GM21360 (cell line): ENCODE measurements around the gene KBTBD2.
A peak's percentile ranks its signal among the peaks of the same experiment; 100 is the strongest.
"Not testable (repeated sequence)": the region's sequence is repeated elsewhere in the genome, so short reads cannot be mapped to it uniquely, and the experiment has no call there.

Experiments
- ATAC-seq: cut with Tn5 transposase; IDR thresholded peaks from one replicate; pipeline ENCODE4 v1.9.1; 2021; ENCODE audit warnings: mild to moderate bottlenecking, moderate library complexity; ENCODE audit not compliant: unreplicated experiment

Gene KBTBD2

GRCh38 chr7:32891043-32891799 lies at the start of gene KBTBD2:
Gene KBTBD2, minus strand, starts transcription at chr7:32891760. Its CDS starts 12,156 bp downstream, at chr7:32879604.
- ATAC-seq: peak; percentile 69

- ATAC-seq: no peak
Observed at GRCh38 chr7:32941181-32941580, 49.6 kb upstream of the KBTBD2 start.

GRCh38 chr7:32937344-32938174 lies 46.0 kb upstream of the KBTBD2 start:
- ATAC-seq: no peak

- ATAC-seq: no peak
Observed at GRCh38 chr7:32936689-32937088, 45.1 kb upstream of the KBTBD2 start.

- ATAC-seq: no peak
Observed at GRCh38 chr7:32935558-32935957, 44.0 kb upstream of the KBTBD2 start.

GRCh38 chr7:32930378-32930777 lies 38.8 kb upstream of the KBTBD2 start:
- no peak for ATAC-seq

- ATAC-seq: no peak
Observed at GRCh38 chr7:32929430-32930143, 38.0 kb upstream of the KBTBD2 start.

GRCh38 chr7:32928785-32929298 lies 37.3 kb upstream of the KBTBD2 start:
- no peak for ATAC-seq

- no peak for ATAC-seq
Observed at GRCh38 chr7:32921896-32922295, 30.3 kb upstream of the KBTBD2 start.

GRCh38 chr7:32916994-32917393 lies 25.4 kb upstream of the KBTBD2 start:
- ATAC-seq: not testable (repeated sequence)

- no peak for ATAC-seq
Observed at GRCh38 chr7:32916006-32916405, 24.4 kb upstream of the KBTBD2 start.

GRCh38 chr7:32915041-32915536 lies 23.5 kb upstream of the KBTBD2 start:
- no peak for ATAC-seq

- no peak for ATAC-seq
Observed at GRCh38 chr7:32914184-32914583, 22.6 kb upstream of the KBTBD2 start.

GRCh38 chr7:32910195-32910594 lies 18.6 kb upstream of the KBTBD2 start:
- no peak for ATAC-seq

- ATAC-seq: no peak
Observed at GRCh38 chr7:32905175-32905662, 13.7 kb upstream of the KBTBD2 start.

- no peak for ATAC-seq
Observed at GRCh38 chr7:32901629-32902028, 10.1 kb upstream of the KBTBD2 start.

- ATAC-seq: no peak
Observed at GRCh38 chr7:32900433-32900995, 9.0 kb upstream of the KBTBD2 start.

- not testable (repeated sequence) for ATAC-seq
Observed at GRCh38 chr7:32897376-32897775, 5.8 kb upstream of the KBTBD2 start.

- ATAC-seq: no peak
Observed at GRCh38 chr7:32896564-32897347, 5.2 kb upstream of the KBTBD2 start.

GRCh38 chr7:32894171-32894570 lies 2.6 kb upstream of the KBTBD2 start:
- ATAC-seq: no peak
